ENCODE results near the gene ESR1. TPM values are rescaled to one million over a fixed set of nuclear protein-coding genes. Genes with fewer than 3 reads are reported as not detected.
A peak's percentile ranks its signal among the peaks of the same experiment; 100 is the strongest.

ESR1 gene
- total RNA-seq, 6 donors from 2014 or later, result 0.91 to 4.7 (median 2.8) TPM

GRCh38 chr6:151808371-151809241, 1.1 kb downstream of the ESR1 start:
- Histone ChIP-seq H3K27me3 (peaks cover 0 to 22% (median 13%) of the 10 kb centered on the region in 4 donors), H3K9me3 (no peaks in the 10 kb centered on the region), H3K36me3 (no peaks in the 10 kb centered on the region), H3K27ac (no peak overlapping the region), H3K4me3 (peak overlapping the region; percentile 17 to 56 (median 46)), H3K4me1 (peaks cover 12 to 29% (median 20%) of the 10 kb centered on the region in 4 donors)
- ATAC-seq (ENCODE audit: low FRiP score in 2 of 2), result peak in 1 of 2 donors; percentile 55
- TF ChIP-seq POLR2AphosphoS5 (IDR thresholded peaks at IDR 0.05), result no peak
- TF ChIP-seq CTCF (IDR thresholded peaks at IDR 0.05), result no peak
- TF ChIP-seq EP300 (IDR thresholded peaks at IDR 0.05), result no peak
- no peak for TF ChIP-seq POLR2A (IDR thresholded peaks at IDR 0.05)
- 11 to 12% methylated on average over 31 to 60 of the region's 60 CpGs for WGBS, 2 donors
- DNase-seq, result peak in 1 of 2 donors; percentile 59

GRCh38 chr6:151811081-151811480, 3.6 kb downstream of the ESR1 start:
- WGBS, 2 donors, result 54 to 65% methylated on average over 2 of the region's 2 CpGs
- no peaks in the 10 kb centered on the region for H3K9me3 ChIP-seq
- ATAC-seq (ENCODE audit: low FRiP score in 2 of 2) (no peak), DNase-seq (no peak)
- H3K27me3 ChIP-seq, result peaks cover 0 to 22% (median 13%) of the 10 kb centered on the region in 4 donors
- H3K27ac ChIP-seq, result no peak overlapping the region
- H3K4me3 ChIP-seq, result no peak overlapping the region
- TF ChIP-seq POLR2A (IDR thresholded peaks at IDR 0.05) (no peak), POLR2AphosphoS5 (IDR thresholded peaks at IDR 0.05) (no peak), CTCF (IDR thresholded peaks at IDR 0.05) (no peak), EP300 (IDR thresholded peaks at IDR 0.05) (no peak)
- no peaks in the 10 kb centered on the region for H3K36me3 ChIP-seq
- peaks cover 12 to 29% (median 20%) of the 10 kb centered on the region in 4 donors for H3K4me1 ChIP-seq

- ATAC-seq (ENCODE audit: low FRiP score in 2 of 2) (no peak), DNase-seq (no peak)
- no peak overlapping the region for H3K27ac ChIP-seq
- no peaks in the 10 kb centered on the region for H3K36me3 ChIP-seq
- no peak for TF ChIP-seq EP300 (IDR thresholded peaks at IDR 0.05)
- no peak for TF ChIP-seq POLR2A (IDR thresholded peaks at IDR 0.05)
- TF ChIP-seq POLR2AphosphoS5 (IDR thresholded peaks at IDR 0.05), result no peak
- no peak for TF ChIP-seq CTCF (IDR thresholded peaks at IDR 0.05)
- H3K4me3 ChIP-seq, result no peak overlapping the region
- WGBS, 2 donors, result 87% methylated on average over 7 of the region's 7 CpGs
- H3K9me3 ChIP-seq, result no peaks in the 10 kb centered on the region
- peaks cover 0 to 6% (median 2%) of the 10 kb centered on the region in 4 donors for H3K4me1 ChIP-seq
- peaks cover 0 to 6% (median 0%) of the 10 kb centered on the region in 4 donors for H3K27me3 ChIP-seq
Observed at GRCh38 chr6:151813858-151814257, 6.4 kb downstream of the ESR1 start.

- no peak for DNase-seq
- H3K27me3 ChIP-seq, result no peaks in the 10 kb centered on the region
- H3K9me3 ChIP-seq, result no peaks in the 10 kb centered on the region
- no peaks in the 10 kb centered on the region for H3K4me1 ChIP-seq
- H3K27ac ChIP-seq, result no peak overlapping the region
- H3K36me3 ChIP-seq, result no peaks in the 10 kb centered on the region
- TF ChIP-seq CTCF (IDR thresholded peaks at IDR 0.05) (no peak), EP300 (IDR thresholded peaks at IDR 0.05) (no peak), POLR2A (IDR thresholded peaks at IDR 0.05) (no peak), POLR2AphosphoS5 (IDR thresholded peaks at IDR 0.05) (no peak)
- ATAC-seq (ENCODE audit: low FRiP score in 2 of 2), result no peak
- WGBS, 2 donors, result 24 to 61% methylated on average over 1 of the region's 1 CpG
- no peak overlapping the region for H3K4me3 ChIP-seq
Observed at GRCh38 chr6:151814614-151815013, 7.1 kb downstream of the ESR1 start.

Measured in upper lobe of left lung (tissue), 6 donors.